Hematopoietic multipotent progenitor cell treated with erythropoietin and hydrocortisone succinate and interleukin-3 and kit ligand, for 17 days (in vitro differentiated cells): Measurements from ENCODE around the gene BAD.
"Not testable (repeated sequence)": the region's sequence is repeated elsewhere in the genome, so short reads cannot be mapped to it uniquely, and the experiment has no call there.

Source experiments
- DNase-seq: peaks from one replicate; pipeline ENCODE4 v3.0.0-alpha.2; 2015; ENCODE audit warnings: low spot score

BAD gene

DNA sequence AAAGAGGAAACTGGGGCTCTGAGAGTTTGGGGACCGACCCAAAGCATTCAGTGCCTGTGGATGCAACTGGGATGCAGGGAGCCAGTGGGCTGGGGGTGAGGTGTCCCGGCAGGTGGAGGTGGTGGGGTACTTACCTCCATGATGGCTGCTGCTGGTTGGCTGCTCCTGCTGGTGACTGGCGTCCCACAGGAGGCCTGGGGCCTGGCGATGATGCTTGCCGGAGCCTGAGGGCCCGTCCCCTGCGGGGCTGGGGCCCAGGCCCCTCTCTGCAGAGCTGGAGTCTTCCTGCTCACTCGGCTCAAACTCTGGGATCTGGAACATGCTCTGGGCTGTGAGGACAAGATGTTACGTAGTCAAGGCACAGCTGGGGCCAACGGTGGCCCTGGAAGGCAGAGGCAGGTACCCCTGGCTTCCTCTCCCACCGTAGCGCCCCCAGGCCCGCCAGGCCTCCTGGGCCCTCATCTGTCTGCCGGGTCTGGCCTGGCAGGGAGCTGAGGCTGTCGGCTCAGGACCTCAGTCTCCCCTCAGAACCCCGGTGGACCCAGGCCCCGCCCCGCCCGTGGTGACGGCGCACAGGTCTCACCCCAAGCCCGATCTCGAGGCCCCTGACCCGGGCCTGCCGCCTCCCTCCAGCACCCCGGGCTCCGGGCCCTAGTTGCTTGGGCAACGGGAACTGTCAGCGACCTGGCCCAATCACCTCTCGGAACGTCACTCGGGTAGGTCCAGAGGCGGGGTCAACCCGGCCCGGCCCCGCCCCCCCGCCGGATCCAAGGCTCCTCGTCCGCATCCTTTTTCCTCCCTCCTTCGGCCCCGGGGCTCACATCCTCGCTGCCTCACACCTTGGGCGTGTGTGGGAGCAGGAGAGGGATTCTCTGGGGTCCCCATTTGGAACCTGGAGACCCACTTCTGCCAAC lies at the start of gene BAD:
Gene BAD, minus strand, starts transcription at position 618 of the 914 bp plus-strand sequence. Its CDS starts 297 bp downstream, at position 321.
- DNase-seq: peak; percentile 95

DNA sequence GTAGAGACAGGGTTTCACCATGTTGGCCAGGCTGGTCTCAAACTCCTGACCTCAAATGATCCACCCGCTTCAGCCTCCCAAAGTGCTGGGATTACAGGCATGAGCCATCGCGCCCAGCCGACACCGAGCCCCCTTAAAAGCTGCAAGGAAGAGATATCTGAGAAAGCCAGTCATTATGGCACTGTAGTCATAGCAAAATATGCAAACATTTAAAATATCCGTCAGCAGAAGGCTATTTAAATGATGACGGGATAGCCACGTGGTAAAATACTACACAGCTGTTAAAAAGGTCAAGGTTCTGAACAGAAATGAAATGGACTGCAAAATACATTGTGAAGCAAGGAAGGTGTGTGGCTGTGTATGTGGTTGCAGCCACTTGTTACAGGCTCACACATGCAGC lies 49.1 kb upstream of the BAD start:
- peak; percentile 44 for DNase-seq

DNA sequence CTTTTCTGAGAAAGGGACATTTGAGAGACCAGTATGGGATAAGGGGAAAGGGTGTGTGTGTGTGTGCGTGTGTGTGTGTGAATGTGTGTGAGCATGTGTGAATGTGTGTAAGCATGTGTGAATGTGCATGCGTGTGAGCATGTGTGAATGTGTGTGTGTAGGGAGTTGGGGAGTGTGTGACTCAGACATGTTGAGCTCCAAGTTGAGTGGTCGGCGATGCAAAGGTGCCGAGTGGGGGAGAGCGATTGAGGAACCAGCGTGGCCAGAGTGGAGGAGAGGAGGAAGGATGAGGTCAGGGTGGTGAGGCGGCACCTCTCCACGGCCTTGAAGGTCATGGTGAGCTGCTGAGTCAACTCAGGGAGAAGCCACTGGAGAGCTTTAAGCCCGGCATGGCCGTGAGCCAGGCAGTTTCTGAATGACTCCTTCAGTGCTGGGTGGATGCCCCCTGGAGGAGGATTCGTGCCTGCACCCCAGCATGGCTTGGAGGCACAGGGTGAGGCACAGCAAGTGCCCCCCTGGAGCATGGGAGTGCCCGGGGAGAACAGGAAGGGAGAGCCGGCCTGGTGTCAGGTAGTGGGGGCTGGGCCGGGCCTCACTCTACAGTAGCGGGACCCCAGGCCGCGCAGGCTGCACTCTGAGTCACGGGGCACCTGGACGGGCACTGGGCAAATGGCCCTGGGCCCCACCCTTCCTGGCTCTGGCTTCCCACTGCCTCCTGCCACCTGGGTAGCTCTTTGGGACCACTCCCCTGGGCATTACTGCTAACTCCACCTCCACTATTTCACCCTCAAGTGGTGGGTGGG lies 47.3 kb upstream of the BAD start:
- DNase-seq: peak; percentile 98

DNA sequence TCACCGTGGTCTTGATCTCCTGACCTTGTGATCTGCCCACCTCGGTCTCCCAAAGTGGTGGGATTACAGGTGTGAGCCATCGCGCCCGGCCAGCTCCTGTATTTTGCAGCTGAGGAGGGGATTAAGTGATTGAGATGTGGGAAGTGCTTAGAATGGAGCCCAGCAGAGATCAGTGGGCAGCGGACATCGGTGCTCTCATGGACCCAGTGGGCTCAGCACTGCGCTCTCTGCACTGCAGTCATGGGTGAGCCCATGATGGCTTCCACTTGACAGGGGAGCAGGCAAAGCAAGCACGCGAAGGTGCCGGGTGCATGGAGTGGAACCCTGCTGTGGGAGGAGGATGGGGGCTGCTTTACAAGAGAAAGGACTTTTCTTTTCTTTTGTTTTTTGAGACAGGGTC lies 46.4 kb upstream of the BAD start:
- no peak for DNase-seq

DNA sequence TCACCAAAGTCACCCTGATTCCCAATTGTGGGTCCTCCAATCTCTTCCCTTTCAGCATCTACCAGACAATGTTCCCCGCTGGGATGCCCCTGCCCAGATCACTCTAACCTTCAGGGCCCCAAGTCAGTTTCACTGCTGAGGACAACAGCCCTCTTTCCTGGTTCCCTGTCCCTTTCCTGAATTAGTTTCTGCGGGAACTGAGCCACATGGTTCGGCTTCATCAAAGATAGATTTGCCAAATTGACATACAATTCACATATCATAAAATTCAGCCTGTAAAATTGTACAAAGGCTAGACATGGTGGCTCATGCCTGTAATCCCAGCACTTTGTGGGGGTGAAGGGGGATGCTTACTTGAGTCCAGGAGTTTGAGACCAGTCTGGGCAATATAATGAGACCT lies 43.5 kb upstream of the BAD start:
- no peak for DNase-seq

DNA sequence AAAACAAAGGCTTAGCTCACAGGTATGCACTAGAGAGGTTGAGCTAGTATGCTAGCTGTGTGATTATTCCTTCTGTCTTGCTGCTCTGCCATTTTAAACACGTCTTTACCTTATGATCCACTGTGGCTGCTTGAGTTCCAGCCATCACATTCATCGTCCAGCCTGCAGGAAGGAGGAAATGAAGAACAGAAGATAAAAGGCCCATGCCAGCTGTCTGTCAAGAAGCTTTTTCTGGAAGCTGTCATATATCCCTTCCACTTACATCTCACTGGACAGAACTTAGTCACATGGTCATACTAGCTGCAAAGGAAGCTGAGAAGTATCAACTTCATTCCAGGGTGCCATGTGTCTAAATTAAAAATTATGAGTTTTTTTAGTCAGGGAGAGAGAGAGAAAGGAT lies 42.9 kb upstream of the BAD start:
- no peak for DNase-seq

DNA sequence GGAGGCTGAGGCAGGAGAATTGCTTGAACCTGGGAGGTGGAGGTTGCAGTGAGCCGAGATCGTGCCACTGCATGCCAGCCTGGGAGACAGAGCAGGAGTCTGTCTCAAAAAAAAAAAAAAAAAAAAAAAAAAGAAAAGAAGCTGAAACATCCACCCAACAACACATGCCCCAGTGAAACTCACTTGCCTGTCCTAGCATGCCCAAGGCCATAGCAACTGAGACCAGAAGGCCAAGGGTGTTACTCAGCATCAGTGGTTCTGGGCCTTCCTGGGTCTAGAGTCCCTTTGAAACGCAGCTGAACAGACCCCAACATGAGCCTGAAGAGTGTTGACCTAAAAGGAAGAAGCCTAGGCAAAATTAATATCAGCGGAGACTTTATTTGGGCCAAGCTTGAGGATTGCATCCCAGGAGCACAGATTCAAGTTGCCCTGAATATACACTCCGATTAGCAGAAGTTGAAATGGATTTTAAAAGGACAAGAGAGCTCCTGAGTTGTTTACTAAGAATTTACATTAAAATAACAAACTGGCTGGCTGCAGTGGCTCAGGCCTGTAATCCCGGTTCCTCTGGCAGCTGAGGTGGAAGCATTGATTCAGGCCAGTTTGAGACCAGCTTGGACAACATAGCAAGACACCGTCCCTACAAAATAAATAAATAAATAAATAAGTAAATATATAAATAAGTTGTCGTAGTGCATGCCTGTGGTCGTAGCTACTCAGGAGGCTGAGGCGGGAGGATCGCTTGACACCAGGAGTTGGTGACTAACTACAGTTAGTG lies 40.4 kb upstream of the BAD start:
- DNase-seq: no peak

DNA sequence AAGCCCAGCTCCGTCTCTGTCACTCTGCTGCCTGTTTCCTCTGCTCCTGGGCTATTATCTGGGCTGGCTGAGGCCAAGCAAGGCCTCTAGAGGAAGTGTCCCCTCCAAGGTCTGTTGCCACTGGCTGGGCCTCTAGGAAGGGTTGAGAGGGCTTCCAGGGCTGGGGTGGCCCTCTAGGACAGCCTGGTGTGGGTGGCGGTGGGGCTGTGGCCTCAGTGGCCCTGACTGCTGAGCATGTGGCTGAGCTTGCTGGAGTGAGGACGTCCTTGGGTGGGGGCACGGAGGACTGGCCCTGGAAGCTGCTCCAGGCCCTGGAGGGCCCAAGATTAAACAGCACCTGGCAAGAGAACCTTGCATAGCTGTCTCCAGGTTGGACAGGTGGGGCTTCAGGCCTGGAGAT lies 39.5 kb upstream of the BAD start:
- not testable (repeated sequence) for DNase-seq

DNA sequence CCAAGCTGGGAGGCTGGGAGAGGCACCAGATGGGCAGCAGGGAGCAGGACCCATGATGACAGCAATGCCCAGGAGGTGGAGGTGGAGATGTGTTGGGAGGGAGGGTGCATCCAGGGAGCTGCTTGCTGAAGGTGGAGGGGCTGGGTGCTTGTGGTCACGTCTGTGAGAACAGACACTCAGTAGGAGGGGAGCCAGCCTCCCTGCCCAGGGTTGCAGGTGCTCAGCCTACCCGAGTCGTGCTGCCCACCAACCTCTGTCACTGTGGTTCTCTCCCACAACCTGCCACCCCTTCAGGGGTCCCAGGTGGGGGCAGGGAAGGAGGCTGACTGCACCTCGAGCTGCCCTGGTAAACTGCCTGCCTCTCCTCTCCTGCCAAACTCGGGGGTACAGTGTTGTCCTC lies 38.9 kb upstream of the BAD start:
- no peak for DNase-seq

DNA sequence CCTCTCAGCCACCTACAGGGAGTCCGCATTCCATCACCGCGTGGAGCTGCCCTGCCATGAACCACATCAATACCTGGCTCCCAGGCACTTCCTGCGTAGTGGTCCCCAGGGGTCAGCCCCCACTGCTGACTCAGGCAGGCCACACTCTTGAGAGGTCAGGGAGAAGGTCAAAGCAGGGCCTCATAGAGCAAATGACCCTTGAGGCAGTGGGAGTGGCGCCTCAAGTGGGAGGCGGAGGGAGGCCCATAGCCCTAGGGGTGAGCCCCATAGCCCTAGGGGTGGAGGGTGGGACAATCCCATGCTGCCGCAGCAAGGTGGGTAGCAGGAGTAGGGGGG lies 38.4 kb upstream of the BAD start:
- DNase-seq: no peak

DNA sequence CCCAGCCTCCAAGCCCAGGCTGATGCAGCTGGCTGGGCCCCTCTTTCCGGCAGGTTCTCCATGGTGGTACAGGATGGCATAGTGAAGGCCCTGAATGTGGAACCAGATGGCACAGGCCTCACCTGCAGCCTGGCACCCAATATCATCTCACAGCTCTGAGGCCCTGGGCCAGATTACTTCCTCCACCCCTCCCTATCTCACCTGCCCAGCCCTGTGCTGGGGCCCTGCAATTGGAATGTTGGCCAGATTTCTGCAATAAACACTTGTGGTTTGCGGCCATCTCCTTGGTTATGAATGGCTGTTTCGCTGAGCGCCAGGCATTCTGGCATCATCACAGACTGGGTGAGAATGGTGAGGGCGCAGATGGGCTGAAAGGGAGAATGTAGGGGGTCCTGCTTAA lies 37.1 kb upstream of the BAD start:
- peak; percentile 70 for DNase-seq

DNA sequence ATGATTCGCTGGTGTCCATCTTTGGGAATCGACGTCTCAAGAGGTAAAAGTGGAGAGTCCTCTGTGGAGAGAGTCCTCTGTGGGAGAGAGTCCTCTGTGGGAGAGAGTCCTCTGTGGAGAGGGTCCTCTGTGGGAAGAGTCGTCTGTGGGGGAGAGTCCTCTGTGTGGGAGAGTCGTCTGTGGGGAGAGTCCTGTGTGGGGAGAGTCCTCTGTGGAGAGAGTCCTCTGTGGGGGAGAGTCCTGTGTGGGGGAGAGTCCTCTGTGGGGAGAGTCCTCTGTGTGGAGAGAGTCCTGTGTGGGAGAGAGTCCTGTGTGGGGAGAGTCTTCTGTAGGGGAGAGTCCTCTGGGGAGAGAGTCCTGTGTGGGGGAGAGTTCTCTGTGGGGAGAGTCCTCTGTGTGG lies 36.6 kb upstream of the BAD start:
- DNase-seq: no peak

DNA sequence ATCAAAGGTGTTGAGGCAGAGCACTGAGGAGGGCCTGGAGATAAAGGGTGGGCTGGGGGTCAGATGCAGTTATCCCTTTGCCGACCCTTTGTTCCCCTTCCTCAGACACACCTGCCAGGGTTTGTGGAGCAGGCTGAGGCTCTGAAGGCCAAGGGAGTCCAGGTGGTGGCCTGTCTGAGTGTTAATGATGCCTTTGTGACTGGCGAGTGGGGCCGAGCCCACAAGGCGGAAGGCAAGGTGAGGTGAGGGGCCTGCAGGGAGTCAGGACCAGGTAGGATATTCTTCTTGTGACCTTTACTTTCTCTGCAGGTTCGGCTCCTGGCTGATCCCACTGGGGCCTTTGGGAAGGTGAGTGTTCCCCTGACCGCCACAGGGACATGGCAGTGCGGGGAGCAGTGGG lies 36.1 kb upstream of the BAD start:
- DNase-seq: no peak

DNA sequence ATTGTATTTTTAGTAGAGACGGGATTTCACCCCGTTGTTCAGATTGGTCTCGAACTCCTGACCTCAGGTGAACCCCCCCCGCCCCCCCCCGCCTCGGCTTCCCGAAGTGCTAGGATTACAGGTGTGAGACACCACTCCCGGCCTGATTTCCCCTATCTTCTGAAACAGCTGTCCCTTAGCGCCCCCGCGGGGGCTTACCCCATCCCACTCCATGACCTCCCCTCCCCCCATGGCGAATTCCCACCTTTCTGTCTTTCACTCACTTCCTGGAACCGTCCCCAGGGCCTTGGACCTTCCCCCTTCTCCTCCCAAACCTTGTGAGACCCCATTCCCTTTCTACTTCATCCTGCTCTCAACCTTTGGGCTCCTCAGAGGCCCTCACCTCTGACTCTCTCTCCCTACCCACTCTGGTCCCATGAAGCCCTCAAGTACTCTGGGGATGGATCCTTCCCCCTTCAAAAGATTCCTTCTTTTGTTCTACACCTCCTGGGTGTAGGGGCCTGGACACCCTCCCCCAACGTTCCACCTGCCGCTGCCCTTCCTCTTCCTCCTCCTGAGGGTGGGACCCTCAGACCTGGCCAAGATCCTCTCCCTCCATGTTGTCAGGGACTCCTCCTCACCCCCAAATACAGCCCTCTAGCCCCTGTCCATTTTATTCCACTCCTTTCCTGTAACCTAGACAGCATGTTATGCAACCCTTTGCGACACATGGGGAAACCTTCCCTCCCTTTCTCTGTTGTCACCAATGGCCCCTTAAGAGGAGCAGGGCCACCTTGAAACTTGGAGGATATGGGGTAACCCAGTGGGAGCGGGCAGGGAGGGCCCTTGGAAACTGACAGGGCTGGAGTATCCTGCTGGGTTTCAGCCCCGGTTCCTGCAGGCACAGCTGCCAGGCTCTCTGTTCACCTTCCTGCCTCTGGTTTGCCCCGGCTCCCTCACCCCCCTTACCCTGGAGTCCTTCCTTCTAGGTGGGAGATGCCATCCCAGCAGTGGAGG lies 34.6 kb upstream of the BAD start:
- peak; percentile 52 for DNase-seq

DNA sequence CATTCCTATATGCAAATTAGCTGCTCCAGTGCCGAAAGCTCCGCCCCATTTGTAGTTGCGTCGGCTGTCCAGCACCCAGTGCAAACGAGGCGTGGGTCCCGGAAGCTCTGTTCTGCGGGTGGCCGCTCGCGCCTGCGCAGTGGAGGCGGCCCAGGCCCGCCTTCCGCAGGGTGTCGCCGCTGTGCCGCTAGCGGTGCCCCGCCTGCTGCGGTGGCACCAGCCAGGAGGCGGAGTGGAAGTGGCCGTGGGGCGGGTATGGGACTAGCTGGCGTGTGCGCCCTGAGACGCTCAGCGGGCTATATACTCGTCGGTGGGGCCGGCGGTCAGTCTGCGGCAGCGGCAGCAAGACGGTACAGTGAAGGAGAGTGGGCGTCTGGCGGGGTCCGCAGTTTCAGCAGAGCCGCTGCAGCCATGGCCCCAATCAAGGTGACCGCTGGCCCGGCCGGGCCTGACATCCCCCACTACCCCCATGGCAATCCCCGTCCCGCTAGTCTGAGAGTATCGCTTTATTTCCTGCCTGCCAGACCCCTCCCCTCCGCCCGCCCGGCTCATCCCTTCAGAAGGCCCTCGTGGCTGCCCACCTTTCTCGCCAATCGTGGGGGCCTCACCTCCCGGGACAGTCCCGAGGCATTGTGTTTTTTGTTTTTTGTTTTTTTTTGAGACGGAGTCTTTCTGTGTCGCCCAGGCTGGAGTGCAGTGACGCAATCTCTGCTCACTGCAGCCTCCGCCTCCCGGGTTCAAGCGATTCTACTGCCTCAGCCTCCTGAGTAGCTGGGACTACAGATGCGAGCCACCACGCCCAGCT lies 33.7 kb upstream of the BAD start, which contains the start of gene PRDX5:
Gene PRDX5, plus strand, starts transcription at position 161 of the 805 bp plus-strand sequence. Its CDS starts 95 bp downstream, at position 256.
- peak; percentile 99 for DNase-seq

DNA sequence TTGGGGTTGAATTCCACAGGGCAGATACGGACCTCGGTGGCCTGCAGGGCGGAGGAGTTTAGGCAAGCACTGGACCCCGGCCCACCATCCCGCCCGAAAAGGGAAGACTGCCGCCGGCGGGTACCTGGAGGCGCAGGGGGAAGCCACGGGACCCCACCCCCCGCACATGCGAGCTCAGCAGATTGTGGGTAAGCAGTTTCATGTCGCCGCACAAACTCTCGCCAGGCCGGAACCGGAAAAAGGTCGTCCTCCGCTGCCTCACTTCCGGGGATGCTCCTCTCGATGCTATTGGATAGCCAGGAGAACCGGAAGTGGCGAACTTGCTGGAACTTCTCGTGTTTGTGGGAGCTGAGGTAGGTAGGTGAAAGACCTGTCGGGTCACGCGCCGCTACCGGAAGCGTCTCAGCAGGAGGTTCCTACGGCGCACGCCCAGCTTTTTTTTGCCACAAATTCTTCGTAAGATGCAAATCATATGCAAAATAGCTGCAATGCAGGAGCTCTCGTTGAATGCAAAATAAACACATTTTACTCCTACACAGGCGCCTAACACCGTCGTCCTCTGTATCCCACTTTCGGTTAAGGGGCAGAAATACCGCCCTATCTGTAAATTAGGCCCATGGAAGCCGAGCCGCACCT lies 33.0 kb upstream of the BAD start, which contains the start of gene TRMT112:
Gene TRMT112, minus strand, starts transcription at position 235 of the 636 bp plus-strand sequence. Its CDS starts 33 bp downstream, at position 202.
- DNase-seq: peak; percentile 99

DNA sequence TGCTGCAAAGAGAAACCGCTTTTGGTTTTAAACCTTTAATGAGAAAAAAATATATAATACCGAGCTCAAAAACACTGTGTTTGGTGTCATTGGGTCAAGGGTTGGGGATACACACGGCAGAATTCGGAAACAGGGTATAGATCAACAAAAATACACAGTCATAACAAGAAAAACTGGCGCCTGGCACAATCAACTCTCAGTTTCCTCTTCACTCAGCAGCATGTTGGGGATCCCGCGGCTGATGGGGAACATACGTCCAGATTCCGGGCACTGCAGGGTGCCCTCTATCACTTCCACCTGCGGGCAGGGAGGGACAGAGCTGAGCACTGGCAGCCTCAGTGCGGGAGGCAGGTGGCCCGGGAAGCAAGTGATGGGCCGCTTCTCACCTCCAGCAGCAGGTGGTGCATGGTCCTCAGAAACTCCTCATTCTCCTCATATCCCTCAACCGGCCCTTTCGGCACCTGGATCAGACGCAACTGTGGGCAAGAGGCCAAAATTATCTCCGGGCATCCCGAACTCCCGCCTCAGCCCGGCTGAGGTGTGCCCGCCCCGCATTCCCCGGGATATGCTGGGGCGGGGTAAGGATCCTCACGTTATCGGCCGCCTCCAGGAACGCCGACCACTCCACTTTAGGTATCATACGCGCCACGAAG lies 32.3 kb upstream of the BAD start:
- peak; percentile 85 for DNase-seq

DNA sequence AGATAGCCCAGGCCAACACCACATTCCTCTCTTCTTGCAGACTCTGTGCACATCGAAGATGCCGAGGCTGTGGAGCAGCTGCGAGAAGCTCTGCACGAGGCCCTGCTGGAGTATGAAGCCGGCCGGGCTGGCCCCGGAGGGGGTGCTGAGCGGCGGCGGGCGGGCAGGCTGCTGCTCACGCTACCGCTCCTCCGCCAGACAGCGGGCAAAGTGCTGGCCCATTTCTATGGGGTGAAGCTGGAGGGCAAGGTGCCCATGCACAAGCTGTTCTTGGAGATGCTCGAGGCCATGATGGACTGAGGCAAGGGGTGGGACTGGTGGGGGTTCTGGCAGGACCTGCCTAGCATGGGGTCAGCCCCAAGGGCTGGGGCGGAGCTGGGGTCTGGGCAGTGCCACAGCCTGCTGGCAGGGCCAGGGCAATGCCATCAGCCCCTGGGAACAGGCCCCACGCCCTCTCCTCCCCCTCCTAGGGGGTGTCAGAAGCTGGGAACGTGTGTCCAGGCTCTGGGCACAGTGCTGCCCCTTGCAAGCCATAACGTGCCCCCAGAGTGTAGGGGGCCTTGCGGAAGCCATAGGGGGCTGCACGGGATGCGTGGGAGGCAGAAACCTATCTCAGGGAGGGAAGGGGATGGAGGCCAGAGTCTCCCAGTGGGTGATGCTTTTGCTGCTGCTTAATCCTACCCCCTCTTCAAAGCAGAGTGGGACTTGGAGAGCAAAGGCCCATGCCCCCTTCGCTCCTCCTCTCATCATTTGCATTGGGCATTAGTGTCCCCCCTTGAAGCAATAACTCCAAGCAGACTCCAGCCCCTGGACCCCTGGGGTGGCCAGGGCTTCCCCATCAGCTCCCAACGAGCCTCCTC lies 31.4 kb upstream of the BAD start:
- DNase-seq: not testable (repeated sequence)
